Omental fat pad (tissue), 4 donors: ENCODE data around the gene SLC15A1. TPM values are rescaled to one million over a fixed set of nuclear protein-coding genes. Genes with fewer than 3 reads are reported as not detected.

Experiments used
- ATAC-seq: fragments of 150-250 bp; one replicate; pipeline ENCODE4 v1.9.1; 2016; ENCODE audit warnings: mild to moderate bottlenecking, moderate library complexity; ENCODE audit not compliant: low FRiP score
- DNase-seq: peaks from one replicate; pipeline ENCODE4 v3.0.0-alpha.2; 2019; ENCODE audit warnings: low spot score
- CTCF ChIP-seq, 3 donors: fragments of 450-650 bp; IDR thresholded peaks; one replicate each; pipeline ENCODE4 v1.5.1; 2016 to 2017; ENCODE audit warnings: antibody characterized with exemption in 3 of 3, mild to moderate bottlenecking in 3 of 3, moderate library complexity in 2 of 3
- total RNA-seq, 4 donors: library from RNA; depleted of rRNA; stranded (reverse); fragments of >200 nt; gene quantifications; one replicate each; pipeline ENCODE4 v1.1.0, GENCODE V29; 2016

The SLC15A1 gene
- total RNA-seq, 4 donors from 2014 or later: 0.25 to 0.48 TPM; not detected in 2

- peak; percentile 70 for DNase-seq
- ATAC-seq: peak; percentile 91
- peak in 1 of 3 donors; percentile 62 for TF ChIP-seq CTCF (IDR thresholded peaks at IDR 0.05)
Measured at GRCh38 chr13:98653463-98653985, 98.9 kb downstream of the SLC15A1 start.

DNA sequence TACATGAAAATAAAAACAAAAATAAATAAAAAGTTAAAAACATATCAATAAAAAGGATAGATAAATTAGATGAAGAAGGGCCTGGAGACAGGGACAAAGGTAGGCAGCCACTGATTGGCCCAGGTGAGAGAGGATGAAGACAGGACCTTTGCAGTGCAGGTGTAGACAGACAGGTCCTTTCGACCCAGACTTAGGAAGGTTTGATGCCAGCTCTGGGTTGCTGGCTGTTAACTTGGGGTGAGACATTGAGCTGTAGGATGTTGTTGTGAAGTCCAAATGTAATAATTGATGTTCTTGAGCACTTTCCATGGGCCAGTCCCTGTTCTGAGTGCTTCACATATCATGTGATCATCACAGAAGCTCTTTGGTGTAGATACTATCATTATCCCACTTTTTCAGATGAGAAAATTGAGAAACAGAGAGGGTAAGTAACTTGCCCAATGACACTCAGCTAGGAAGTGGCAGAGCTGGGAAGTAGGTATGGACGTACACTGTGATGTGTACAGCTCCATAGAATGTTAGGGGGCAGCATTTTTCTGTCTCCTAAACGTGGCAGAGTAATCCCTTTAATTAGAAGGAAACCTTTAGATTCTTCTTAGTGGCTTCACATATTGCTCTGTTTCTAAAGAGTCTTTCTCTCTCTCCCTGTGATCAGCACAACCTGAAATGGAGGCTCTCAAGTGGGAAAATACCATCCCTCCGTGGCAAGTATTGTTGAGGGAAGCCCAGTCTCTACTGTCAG is 99.6 kb downstream of the SLC15A1 start:
- DNase-seq: no peak
- TF ChIP-seq CTCF (IDR thresholded peaks at IDR 0.05): no peak
- no peak for ATAC-seq

GRCh38 chr13:98652276-98652675 is 100.2 kb downstream of the SLC15A1 start:
- no peak for TF ChIP-seq CTCF (IDR thresholded peaks at IDR 0.05)
- DNase-seq: no peak
- no peak for ATAC-seq

DNA sequence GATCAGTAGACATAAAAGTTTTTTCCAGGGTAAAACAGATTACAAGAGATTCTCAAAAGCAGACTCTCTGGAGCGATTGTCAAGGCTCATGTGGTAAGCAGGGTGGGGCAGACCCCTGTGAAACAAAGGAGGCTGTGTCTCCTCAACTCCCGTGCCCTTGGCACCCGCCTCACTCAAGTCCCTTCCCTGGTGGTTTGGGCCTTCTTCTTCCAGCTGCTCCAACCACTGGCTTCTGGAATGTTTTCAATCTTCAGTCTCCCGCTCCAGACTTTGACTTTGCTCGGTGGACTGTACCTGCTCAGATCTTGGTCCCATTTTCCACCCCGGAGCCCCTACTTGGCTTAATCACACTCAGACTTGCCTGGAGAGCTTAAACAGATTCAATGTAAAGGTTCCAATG is 100.7 kb downstream of the SLC15A1 start:
- ATAC-seq: no peak
- no peak for TF ChIP-seq CTCF (IDR thresholded peaks at IDR 0.05)
- no peak for DNase-seq

- no peak for ATAC-seq
- no peak for DNase-seq
- no peak for TF ChIP-seq CTCF (IDR thresholded peaks at IDR 0.05)
Measured at GRCh38 chr13:98650396-98651107, 101.9 kb downstream of the SLC15A1 start.

GRCh38 chr13:98649861-98650260 is 102.6 kb downstream of the SLC15A1 start:
- ATAC-seq (no peak), DNase-seq (no peak)
- TF ChIP-seq CTCF (IDR thresholded peaks at IDR 0.05): no peak
